NB4 (cell line): Measurements from ENCODE around the gene GPR153.

Experiments
- DNase-seq: peaks from one replicate; pipeline ENCODE4 v3.0.0; 2010; ENCODE audit warnings: low read depth
- H3K4me3 ChIP-seq: one replicate; pipeline ENCODE4 v1.5.1; 2011; ENCODE audit warnings: mild to moderate bottlenecking, low read depth, low read length, moderate library complexity
- MYC ChIP-seq: IDR thresholded peaks from 2 replicates; pipeline ENCODE4 v1.6.1; 2011; ENCODE audit warnings: low read depth, low read length
- POLR2A ChIP-seq: IDR thresholded peaks from 2 replicates; pipeline ENCODE4 v1.6.1; 2011; ENCODE audit warnings: mild to moderate bottlenecking; ENCODE audit not compliant: insufficient read length; ENCODE audit errors: extremely low read depth
- TF ChIP-seq, protein P1 (sequence below): IDR thresholded peaks from 2 replicates; pipeline ENCODE4 v1.6.1; 2011; ENCODE audit warnings: low read depth, low read length
- TF ChIP-seq, protein P2 (sequence below): IDR thresholded peaks from one replicate; pipeline ENCODE4 v1.5.1; 2012; ENCODE audit warnings: low read depth, low read length

The GPR153 gene

DNA sequence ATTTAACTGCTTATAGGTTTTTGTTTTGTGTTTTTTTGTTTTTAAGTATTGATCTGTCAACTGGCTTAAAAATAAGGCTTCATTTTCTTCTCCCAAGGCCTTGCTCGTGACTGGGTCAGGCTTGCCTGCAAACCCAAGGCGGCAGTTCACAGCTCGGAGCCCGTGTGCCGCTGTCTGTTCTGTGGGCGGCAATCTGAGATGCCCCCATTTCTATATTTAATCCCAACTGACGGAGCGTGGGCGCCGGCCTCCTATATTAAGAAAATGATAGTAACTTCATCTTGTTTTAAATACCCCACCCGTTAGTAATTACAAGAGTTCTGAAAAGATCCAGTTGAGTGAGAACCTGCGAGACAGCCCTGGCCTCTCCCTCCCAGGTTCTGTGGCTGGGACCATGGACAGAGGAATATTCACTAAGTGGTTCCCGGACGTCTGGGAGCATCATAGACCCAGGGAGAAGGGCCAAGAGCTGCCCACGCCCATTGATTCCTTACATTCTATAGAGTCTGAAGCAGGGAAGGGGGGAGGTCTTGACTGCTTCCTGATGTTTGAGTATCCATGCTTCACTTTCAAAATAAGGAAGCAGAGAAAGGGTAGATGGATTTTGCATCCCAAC lies 42.6 kb upstream of the GPR153 start:
- no peak for DNase-seq
- TF ChIP-seq POLR2A (no peak), MYC (no peak)
- TF ChIP-seq, protein P1, sequence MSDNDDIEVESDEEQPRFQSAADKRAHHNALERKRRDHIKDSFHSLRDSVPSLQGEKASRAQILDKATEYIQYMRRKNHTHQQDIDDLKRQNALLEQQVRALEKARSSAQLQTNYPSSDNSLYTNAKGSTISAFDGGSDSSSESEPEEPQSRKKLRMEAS: no peak
- TF ChIP-seq, protein P2, sequence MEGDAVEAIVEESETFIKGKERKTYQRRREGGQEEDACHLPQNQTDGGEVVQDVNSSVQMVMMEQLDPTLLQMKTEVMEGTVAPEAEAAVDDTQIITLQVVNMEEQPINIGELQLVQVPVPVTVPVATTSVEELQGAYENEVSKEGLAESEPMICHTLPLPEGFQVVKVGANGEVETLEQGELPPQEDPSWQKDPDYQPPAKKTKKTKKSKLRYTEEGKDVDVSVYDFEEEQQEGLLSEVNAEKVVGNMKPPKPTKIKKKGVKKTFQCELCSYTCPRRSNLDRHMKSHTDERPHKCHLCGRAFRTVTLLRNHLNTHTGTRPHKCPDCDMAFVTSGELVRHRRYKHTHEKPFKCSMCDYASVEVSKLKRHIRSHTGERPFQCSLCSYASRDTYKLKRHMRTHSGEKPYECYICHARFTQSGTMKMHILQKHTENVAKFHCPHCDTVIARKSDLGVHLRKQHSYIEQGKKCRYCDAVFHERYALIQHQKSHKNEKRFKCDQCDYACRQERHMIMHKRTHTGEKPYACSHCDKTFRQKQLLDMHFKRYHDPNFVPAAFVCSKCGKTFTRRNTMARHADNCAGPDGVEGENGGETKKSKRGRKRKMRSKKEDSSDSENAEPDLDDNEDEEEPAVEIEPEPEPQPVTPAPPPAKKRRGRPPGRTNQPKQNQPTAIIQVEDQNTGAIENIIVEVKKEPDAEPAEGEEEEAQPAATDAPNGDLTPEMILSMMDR: no peak
- H3K4me3 ChIP-seq: no peak overlapping the region

DNA sequence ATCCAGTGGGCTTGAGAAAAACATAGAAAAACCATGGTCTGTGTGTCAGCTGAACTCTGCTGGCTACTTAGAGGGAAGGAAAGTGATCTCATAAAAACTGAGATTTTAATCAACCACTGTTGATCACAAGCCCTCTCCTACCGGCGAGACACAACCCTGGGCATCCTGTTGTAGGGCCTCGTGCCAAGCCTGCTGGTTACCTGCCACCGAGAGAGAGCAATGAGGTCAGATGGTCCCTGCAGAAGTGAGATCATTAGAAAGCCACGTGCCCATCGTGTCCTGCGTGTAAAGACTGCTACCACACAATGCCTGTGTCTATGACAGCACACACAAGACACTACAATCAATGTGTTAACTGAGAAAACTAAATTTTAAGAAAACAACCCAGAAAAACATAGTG lies 41.7 kb upstream of the GPR153 start:
- no peak overlapping the region for H3K4me3 ChIP-seq
- no peak for DNase-seq

DNA sequence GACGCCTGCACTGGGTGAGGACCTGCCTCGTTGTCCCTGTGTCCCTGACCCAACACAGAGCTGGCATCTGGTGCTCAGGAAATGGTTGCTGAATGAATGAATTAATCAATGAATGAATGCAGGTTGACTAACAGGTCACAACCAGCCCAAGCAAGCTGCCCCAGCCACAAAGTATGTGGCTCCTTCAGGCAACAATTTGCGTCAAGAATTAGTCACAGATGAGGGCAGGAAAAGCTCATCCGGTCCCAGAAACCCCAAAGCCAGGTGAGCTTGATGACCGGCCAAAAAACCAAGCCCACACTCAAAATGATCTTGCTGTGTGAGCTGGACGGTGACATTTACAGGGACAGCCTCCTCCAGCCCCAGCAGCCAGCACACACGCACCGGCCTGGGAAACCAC lies 40.6 kb upstream of the GPR153 start:
- H3K4me3 ChIP-seq: no peak overlapping the region
- DNase-seq: no peak
- TF ChIP-seq MYC (no peak), POLR2A (no peak)
- TF ChIP-seq, protein P1: no peak
- TF ChIP-seq, protein P2: no peak

More for the DNA sequence above, 41.7 kb upstream of the GPR153 start:
- TF ChIP-seq MYC (no peak), POLR2A (no peak)
- TF ChIP-seq, protein P2: no peak
- TF ChIP-seq, protein P1: no peak

DNA sequence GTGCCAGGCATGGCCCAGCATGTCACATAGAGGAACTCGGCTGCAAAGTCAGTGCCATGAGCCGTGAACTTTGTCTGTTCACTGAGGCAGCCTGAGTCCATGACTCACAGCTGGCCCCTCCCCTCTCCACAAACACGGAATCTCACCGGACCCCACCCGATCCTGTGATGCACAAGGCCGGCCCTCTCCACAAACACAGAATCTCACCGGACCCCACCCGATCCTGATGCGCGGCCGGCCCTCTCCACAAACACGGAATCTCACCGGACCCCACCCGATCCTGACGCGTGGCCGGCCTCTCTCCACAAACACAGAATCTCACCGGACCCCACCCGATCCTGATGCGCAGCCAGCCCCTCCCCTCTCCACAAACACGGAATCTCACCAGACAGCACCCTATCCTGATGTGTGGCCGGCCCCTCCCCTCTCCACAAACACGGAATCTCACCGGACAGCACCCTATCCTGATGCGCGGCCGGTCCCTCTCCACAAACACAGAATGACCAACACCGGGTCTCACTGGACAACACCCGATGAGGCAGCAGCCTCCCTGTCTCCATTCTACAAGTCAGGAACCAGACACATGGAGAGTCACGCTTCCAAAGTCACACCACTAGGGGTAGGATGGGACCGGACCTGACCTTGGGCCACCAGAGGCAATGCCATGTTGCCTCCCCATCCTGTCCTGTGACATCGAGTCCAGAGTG lies 39.6 kb upstream of the GPR153 start:
- no peak overlapping the region for H3K4me3 ChIP-seq
- no peak for TF ChIP-seq MYC
- TF ChIP-seq, protein P2: no peak
- no peak for TF ChIP-seq POLR2A
- TF ChIP-seq, protein P1: no peak
- DNase-seq: no peak

DNA sequence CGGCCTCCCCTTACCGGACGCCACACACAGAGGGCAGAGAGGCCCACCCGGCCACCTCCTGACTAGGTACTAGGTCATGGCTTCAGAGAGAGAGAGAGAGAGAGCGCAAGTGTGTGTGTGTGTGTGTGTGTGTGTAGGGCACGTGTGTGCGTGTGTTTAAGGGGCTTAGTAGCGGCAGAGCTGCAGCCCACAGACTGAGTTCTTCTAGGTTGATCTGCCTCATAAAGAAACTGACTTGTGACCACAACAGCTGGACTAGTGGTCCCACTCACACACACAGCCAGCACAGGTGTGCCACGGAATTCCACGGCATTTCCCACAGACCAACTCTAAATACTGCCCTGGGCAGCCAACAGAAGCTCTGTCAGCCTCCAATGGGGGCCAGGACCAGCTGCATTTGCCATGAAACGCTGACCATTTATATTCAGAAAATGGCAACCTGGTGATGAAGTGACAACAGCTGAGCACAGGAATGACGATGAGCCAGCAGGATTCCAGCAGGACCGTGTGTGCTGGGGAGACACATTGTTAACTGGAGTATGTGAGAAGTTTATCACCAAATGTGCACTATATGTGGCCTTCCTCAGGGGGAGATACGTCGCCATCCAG lies 38.8 kb upstream of the GPR153 start:
- no peak for TF ChIP-seq POLR2A
- TF ChIP-seq, protein P1: no peak
- TF ChIP-seq MYC: no peak
- TF ChIP-seq, protein P2: no peak
- no peak for DNase-seq

More for the DNA sequence above, 38.8 kb upstream of the GPR153 start:
- no peak overlapping the region for H3K4me3 ChIP-seq
